HG03520 (cell line): Measurements from ENCODE around the gene ACTR5.

Experiments
- ATAC-seq: cut with Tn5 transposase; IDR thresholded peaks from one replicate; pipeline ENCODE4 v1.9.1; 2021; ENCODE audit warnings: mild to moderate bottlenecking, moderate library complexity; ENCODE audit not compliant: unreplicated experiment

The ACTR5 gene

DNA sequence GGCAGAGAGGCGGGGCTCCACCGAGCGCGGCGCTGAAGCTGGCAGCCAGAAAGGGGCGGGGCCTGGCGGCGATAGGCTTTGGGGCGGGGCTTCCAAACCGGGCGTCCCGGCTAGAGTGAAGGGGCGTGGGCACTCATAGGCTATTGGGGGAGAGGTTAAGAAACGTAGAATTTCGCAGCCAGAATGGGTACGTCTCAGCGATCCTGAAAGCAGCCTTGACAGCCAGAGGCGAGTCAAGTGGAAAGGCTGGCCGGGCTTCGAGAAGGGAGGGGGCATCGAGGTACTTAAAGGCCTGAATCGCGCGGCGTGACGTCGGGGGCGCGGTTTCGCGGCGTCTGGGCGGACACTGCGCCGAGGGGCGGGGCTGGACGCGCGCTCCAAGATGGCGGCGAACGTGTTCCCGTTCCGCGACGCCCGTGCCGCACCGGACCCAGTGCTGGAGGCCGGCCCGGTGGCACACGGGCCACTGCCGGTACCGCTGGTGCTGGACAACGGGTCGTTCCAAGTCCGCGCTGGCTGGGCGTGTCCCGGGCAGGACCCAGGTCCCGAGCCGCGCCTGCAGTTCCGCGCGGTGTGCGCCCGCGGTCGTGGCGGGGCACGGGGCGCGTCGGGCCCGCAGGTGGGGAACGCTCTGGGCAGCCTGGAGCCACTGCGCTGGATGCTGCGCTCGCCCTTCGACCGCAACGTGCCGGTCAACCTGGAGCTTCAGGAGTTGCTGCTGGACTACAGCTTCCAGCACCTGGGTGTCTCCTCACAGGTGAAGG lies at the start of gene ACTR5:
Gene ACTR5 (plus strand): TSS at position 364 of the 764 bp plus-strand sequence. CDS start 19 bp downstream, at position 383.
- ATAC-seq, result peak; percentile 78

DNA sequence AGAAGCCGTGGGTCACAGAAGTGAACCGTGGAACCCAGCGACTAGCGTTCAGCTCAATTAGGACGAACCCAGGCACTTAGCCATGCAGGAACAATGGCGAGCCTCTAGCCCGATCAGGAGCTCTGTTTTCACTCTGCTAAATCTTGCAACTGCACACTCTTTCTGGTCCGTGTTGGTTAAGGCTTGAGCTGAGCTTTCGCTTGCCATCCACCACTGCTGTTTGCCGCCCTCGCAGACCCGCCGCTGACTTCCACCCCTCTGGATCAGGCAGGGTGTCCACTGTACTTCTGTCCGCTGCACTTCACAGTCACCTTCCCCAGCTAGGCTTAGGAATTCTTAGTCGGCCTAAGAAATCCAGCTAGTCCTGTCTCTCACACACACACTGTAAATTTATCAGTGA lies 49.7 kb upstream of the ACTR5 start:
- ATAC-seq, result no peak

- ATAC-seq, result no peak
These were observed 48.1 kb upstream of the ACTR5 start for GRCh38 chr20:38700141-38700540.

DNA sequence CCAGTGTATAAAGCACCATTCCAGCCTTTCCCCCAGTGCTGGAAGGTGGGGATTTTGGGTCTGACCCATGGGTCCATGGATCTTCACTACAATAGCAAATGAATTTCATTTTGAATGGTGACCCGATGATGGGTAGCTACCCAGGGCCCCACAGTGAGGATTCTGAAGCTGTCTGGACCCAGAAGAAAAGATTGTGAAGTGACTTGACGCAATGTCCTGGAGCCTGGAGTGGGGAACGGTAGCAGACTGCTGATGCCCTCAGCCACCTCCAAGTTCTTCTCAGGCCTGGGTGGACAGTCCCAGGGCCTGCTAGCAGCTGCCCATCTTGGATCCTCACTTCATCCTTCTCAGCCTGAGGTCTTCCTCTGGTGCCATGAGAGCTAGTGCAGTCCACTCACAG lies 47.3 kb upstream of the ACTR5 start:
- ATAC-seq, result no peak

DNA sequence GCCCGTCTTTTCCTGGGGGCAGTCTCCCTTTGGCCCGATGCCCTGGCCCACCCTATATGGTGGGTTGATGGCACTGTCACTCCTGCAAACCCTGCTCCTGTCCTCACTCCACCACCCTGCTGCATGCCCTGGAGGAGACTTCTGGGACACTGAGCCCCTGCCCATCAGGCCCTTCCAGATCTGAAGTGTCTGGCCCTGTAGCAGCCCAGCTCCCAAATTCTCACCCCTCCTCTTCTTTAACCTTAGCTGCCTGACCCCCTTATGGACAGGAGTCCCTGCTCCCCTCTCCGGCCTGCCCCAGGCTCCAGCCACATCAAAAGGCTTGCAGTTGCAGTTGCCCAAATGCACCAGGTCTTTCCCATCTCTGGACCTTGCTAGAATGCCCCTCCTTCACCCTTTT lies 44.7 kb upstream of the ACTR5 start:
- no peak for ATAC-seq

GRCh38 chr20:38704136-38704535 lies 44.1 kb upstream of the ACTR5 start:
- no peak for ATAC-seq

DNA sequence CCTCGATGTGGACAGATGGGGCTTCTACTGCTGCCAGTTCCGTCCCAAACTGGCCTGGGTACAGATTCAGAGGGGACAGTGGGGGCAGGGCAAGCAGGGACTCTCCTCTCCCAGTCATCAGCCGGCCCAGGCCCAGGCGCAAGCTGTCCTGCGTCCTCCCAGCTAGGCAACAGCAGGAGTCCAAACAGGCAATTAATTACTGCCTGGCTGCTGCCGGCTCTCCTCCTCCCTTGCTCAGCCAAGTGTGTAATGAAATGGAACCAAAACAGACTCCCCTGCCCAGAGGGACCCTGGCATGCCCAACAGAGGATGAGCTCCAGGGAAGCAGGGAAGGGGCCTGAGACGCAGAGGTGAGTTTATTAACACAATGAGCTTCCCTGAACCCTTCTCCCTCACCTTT lies 41.8 kb upstream of the ACTR5 start:
- ATAC-seq, result no peak

DNA sequence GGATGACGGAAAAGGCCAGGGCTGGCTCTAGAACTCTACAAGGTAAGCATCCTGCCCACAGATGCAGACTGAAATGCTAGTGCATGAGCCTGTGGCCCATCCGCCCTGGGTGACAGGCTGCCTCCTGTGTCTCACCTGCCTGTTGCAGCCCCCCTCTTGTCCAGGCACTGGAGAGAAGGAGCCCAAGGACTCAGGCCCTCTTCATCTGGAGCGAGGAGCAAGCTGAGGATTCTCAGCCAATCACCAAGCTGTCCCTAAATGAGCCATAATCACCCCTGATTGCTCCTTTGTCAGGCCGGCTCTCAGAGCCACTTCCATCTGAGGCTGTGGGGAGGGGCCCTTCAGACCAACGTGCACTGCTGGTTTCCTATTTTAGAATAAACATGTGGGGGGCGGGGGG lies 34.0 kb upstream of the ACTR5 start:
- no peak for ATAC-seq

DNA sequence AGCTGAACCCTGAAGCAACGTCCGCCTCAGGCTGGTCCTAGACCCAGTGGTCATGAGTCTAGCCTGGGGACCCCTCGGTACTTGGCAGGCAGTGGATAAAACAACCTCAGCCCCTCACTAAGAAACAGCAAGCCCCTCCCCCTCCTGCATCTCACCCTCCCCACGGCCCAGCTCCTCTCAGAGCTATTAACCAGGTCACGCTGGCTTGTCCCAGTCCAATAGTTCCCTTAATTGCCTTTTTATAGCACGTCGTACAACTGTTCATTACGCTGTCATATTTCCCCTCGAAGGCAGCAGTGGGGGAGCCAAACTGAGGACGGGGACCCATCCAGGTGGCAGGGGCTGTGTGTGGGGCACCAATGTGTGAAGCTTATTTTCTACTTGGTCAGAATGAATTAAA lies 32.6 kb upstream of the ACTR5 start:
- no peak for ATAC-seq

GRCh38 chr20:38722683-38723016 lies 25.6 kb upstream of the ACTR5 start:
- ATAC-seq, result no peak

DNA sequence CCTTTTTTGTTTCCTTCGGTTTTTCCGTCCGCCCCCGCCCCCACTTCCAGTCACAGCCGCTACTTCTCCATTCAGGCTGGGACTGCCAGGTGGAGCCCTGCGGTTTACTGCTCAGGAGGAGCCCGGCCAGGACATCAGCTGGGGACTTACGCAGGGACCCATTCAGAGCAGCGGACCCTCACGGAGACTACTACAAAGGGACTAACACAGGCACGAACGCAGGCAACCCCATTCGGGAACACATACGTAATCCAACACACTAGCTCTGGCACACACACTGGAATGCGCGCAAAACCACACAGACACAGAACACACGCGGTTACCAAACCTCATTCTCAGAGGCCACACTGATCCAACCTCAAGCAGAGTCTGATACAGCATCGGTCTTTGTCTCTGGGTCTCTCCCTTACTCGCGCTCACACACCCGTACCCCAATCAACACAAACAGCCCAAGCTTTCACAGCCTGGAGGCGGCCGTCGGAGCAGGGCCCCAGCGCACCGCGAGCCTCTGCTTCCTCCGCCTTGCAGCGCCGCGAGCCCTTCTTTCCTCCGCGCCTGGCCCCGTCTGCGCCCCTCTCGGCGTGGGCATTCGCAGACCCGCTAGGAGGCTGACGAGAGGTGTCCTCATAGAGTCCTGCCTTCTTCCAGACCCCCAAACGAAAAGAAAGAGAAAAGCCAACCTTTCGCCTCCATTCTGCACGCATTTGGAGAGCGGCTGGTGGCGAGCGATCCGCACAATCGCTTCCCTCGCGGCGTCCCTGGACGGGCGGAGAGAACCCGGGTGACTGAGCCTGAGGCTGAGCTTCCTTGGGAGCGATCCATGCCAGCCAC lies 25.0 kb upstream of the ACTR5 start:
- ATAC-seq, result no peak

GRCh38 chr20:38723848-38724625 lies 24.2 kb upstream of the ACTR5 start, which contains the start of gene SLC32A1:
Gene SLC32A1 (plus strand): TSS chr20:38724486. CDS start chr20:38724725, 239 bp downstream.
- ATAC-seq, result no peak

DNA sequence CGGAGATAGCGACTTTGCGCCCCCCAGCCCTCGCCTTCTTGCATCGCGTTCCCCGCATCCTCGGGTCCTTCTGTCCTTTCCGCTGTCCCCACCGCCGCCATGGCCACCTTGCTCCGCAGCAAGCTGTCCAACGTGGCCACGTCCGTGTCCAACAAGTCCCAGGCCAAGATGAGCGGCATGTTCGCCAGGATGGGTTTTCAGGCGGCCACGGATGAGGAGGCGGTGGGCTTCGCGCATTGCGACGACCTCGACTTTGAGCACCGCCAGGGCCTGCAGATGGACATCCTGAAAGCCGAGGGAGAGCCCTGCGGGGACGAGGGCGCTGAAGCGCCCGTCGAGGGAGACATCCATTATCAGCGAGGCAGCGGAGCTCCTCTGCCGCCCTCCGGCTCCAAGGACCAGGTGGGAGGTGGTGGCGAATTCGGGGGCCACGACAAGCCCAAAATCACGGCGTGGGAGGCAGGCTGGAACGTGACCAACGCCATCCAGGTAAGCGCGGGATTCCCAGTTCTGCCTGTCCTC lies 23.6 kb upstream of the ACTR5 start:
- no peak for ATAC-seq

DNA sequence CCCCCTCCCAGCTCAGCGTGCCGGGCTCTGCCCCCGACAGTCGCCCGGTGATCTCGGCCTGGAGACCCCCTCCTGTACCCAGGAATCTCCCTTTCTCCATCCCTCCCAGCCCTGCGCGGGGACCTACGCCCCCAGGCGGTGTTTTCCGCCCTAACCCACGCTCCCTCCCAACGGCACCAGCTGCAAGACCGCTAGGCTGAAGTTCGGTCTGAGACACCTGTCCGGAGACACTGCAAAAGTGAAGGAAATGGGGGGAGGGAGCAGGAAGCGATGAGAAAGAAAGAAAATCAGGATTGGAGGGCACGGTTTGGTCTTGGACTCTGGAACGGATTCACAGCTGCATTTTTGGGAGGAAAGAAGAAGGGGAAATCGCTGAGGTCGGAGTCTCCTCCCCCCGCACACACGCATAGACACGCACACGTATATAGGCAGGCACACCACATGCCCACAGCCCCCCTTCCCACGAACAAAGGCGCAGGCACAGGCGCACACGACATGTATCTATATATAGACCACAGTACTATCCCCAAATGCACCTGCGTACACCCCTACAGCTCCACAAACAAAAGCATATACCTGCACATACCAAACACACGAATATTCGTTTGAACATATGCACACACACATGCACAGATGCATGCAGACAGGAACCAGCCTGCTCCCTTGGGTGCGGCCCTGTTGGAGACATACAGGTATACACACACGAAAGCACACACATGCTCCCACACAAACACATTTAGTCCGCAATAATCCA lies 22.9 kb upstream of the ACTR5 start:
- ATAC-seq, result no peak

GRCh38 chr20:38725931-38726803 lies 22.1 kb upstream of the ACTR5 start:
- ATAC-seq, result no peak

DNA sequence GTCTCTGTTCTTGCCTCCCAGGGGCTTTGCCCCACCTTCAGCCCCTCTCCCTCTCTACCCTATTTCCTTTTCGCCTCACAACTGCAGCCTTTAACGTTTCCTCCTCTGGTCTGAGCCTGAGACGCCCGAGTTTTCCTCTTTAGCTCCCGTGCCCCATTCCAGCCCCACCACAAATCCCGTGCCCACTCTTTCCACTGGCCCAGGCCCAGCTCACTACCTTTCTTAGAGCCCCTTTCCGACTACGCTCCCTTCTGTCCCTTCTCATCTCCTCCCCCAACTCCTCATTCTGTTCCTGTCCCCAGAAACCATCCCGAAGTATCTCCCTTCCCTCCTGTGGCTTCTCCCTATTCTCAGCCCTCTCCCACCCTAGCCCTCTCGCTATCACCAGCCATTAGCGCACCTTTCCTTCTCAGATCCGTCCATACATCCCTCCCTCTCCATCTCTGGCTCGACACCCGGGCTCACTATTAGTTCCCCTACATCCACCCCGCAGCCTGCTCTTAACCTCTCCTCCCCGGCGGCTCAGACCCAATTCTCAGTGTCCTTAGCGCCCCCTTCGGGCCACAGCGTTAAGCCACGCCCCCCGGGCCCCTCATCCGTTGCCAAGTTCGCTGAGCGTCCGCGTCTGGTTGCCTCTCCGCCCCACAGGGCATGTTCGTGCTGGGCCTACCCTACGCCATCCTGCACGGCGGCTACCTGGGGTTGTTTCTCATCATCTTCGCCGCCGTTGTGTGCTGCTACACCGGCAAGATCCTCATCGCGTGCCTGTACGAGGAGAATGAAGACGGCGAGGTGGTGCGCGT lies 21.3 kb upstream of the ACTR5 start:
- no peak for ATAC-seq

DNA sequence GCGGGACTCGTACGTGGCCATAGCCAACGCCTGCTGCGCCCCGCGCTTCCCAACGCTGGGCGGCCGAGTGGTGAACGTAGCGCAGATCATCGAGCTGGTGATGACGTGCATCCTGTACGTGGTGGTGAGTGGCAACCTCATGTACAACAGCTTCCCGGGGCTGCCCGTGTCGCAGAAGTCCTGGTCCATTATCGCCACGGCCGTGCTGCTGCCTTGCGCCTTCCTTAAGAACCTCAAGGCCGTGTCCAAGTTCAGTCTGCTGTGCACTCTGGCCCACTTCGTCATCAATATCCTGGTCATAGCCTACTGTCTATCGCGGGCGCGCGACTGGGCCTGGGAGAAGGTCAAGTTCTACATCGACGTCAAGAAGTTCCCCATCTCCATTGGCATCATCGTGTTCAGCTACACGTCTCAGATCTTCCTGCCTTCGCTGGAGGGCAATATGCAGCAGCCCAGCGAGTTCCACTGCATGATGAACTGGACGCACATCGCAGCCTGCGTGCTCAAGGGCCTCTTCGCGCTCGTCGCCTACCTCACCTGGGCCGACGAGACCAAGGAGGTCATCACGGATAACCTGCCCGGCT lies 20.6 kb upstream of the ACTR5 start:
- ATAC-seq, result no peak

DNA sequence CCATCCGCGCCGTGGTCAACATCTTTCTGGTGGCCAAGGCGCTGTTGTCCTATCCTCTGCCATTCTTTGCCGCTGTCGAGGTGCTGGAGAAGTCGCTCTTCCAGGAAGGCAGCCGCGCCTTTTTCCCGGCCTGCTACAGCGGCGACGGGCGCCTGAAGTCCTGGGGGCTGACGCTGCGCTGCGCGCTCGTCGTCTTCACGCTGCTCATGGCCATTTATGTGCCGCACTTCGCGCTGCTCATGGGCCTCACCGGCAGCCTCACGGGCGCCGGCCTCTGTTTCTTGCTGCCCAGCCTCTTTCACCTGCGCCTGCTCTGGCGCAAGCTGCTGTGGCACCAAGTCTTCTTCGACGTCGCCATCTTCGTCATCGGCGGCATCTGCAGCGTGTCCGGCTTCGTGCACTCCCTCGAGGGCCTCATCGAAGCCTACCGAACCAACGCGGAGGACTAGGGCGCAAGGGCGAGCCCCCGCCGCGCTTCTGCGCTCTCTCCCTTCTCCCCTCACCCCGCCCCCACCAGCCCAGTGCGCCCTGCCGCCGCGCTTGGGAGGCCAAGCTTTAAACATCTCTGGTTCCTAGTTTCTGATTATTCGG lies 20.0 kb upstream of the ACTR5 start:
- ATAC-seq, result no peak
